Activated CD4-positive, alpha-beta T cell treated with anti-CD3 and anti-CD28 coated beads for 4 hours (primary cell): Measurements from ENCODE around the gene FAM209A.
"Not testable (repeated sequence)": the region's sequence is repeated elsewhere in the genome, so short reads cannot be mapped to it uniquely, and the experiment has no call there.

Source experiments
- DNase-seq, 2 donors: peaks; one replicate each; pipeline ENCODE4 v3.0.0-alpha.2; 2020

Gene FAM209A

DNA sequence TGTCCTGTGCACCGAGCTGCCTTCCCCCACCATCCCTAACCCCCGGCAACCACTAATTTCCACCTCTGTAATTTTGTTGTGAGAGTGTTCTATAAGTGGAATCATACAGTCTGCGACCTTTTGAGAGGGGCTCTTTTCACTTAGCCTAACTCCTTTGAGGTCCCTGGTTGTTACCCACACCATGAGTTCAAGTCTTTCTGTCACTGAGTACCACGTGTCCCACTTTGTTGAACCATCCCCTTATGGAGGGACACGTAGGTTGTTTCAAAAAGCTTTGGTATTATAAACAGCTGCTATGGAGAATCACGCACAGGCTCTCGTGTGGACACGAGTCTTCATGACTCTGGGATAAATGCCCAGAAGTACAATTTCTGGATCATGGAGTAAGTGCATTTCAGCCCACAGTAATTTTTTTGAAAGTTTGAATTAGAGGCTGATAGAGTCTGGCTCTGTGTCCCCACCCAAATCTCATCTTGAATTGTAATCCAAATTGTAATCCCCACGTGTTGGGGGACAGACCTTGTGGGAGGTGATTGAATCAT is 18.0 kb downstream of the FAM209A start:
- no peak for DNase-seq

DNA sequence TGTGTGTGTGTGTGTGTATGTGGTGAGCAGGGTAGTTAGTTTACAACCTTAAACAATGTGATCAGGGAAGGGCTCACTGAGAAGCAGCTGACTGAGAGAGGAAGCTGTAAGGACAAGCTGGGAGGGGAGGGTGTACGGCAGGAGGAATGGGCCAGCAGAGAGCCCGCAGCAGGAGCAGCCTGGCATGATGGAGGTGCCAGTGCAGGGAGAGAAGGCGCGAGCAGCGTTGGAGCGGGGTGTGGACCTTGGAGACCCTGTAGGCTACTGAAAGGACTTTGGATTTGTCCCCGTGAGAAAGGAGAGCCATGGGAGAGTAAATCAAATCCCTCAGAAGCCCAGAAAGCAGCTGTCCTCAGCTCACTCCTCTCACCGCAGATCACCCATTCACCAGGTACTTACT is 27.0 kb downstream of the FAM209A start:
- DNase-seq: no peak

- no peak for DNase-seq
Observed at GRCh38 chr20:56552911-56553629, 28.5 kb downstream of the FAM209A start.

GRCh38 chr20:56554869-56555268 is 30.3 kb downstream of the FAM209A start:
- DNase-seq: no peak

DNA sequence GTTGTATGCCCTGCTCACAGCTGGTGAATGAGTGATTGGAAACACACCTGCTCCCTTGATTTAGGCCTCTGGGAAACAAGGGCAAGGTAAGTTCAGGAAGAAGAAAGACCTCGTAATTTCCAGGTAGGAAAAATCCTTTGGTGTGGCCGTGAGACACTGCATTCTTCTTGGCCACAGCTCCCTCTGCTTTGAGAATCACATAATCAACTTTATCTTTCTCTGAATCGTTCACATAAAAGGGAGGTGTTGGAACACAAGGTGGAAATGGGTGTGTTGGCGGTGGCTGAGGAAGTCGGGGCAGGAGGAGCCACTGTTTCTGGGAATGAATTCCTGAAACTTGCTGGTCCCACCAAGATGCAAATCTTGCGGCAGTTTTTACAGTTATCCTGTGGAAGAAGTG is 34.4 kb downstream of the FAM209A start:
- no peak for DNase-seq

GRCh38 chr20:56564526-56564925 is 40.0 kb downstream of the FAM209A start:
- not testable (repeated sequence) for DNase-seq

GRCh38 chr20:56565511-56565910 is 41.0 kb downstream of the FAM209A start:
- DNase-seq: no peak

DNA sequence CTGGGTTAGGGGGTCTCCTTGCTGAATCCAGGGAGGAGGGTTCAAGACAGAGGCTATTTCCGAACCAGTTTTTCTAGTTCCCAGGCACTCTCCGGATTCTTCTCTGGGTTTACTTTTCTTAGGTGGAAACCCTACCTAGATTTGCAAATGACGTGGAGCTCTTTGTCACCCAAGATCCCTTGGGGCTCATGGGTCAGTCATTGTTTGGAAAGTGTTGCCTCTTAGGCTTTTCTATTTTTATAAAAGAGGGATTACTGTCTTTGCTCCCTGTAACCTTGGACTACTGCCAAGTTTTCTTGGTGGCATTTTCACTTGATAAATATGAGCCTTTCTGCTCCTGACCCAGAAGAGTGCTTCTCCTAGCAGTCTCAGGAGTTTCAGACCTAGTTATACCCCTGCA is 42.1 kb downstream of the FAM209A start:
- DNase-seq: no peak

DNA sequence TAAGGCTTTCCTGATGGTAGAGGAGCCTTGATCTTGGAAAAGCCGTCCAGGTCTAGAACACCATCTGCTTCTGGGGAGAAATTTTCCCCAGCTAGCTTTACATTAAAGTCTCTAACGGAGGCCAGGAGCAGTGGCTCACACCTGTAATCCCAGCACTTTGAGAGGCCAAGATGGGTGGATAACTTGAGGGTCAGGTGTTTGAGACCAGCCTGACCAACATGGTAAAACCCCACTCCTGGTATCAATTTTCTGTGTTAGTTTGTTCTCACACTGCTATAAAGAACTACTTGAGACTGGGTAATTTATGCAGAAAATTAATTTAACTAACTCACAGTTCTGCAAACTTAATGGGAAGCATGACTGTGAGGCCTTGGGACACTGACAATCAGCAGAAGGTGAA is 46.3 kb downstream of the FAM209A start:
- DNase-seq: no peak

DNA sequence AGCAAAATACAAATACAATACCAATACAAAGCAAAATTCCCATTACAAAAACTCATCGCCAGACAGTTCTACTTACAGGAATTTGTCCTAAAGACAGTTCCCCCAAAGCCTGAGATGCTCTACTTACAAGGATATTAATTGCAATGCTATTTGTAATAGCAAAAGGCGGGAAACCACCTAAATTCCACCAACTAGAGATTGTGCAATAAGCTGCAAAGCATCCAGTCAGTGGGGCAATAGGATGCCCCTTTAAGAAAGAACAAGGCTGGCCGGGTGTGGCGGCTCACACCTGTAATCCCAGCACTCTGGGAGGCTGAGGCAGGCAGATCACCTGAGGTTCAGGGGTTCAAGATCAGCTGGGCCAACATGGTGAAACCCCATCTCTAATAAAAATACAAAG is 47.6 kb downstream of the FAM209A start:
- no peak for DNase-seq

GRCh38 chr20:56573986-56574385 is 49.4 kb downstream of the FAM209A start:
- no peak for DNase-seq

GRCh38 chr20:56574531-56575142 is 50.1 kb downstream of the FAM209A start:
- no peak for DNase-seq

- no peak for DNase-seq
Observed at GRCh38 chr20:56575157-56575556, 50.6 kb downstream of the FAM209A start.
